Lower leg skin (tissue), 3 donors: ENCODE results near the gene DAAM1.

Experiments
- POLR2A ChIP-seq, 2 donors: fragments of 450-650 bp; IDR thresholded peaks; one replicate each; pipeline ENCODE4 v1.6.1; 2016 to 2017; ENCODE audit warnings: antibody characterized with exemption in 2 of 2, mild to moderate bottlenecking in 1 of 2, moderate library complexity in 1 of 2
- TF ChIP-seq, protein P1 (sequence below), 3 donors: fragments of 450-650 bp; IDR thresholded peaks; one replicate each; pipeline ENCODE4 v1.5.1; 2016; ENCODE audit warnings: antibody characterized with exemption in 3 of 3, mild to moderate bottlenecking in 3 of 3, moderate library complexity in 2 of 3

DNA sequence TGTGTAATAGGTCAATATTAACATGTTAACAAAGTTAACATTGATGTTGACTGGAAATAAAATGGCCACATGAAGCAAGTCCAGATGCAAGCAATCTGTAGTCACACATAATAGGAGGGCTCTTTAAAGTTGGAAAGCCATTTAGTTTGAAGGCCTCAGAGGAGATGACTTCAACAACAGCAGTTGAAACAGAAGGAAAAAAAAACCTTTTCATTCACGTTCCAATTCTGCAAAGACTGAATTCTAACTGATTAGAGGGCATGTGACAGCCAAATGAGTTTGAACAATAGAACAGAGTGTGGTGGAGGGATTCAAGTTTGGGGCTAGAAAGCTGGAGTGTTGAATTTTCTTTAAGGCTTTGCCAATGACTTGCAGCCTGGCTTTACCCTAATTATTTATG, 41.5 kb upstream of the DAAM1 start:
- no peak for TF ChIP-seq POLR2A (IDR thresholded peaks at IDR 0.05)
- TF ChIP-seq, protein P1, sequence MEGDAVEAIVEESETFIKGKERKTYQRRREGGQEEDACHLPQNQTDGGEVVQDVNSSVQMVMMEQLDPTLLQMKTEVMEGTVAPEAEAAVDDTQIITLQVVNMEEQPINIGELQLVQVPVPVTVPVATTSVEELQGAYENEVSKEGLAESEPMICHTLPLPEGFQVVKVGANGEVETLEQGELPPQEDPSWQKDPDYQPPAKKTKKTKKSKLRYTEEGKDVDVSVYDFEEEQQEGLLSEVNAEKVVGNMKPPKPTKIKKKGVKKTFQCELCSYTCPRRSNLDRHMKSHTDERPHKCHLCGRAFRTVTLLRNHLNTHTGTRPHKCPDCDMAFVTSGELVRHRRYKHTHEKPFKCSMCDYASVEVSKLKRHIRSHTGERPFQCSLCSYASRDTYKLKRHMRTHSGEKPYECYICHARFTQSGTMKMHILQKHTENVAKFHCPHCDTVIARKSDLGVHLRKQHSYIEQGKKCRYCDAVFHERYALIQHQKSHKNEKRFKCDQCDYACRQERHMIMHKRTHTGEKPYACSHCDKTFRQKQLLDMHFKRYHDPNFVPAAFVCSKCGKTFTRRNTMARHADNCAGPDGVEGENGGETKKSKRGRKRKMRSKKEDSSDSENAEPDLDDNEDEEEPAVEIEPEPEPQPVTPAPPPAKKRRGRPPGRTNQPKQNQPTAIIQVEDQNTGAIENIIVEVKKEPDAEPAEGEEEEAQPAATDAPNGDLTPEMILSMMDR (IDR thresholded peaks at IDR 0.05), result no peak
